Caco-2 (cell line): ENCODE data around the gene R3HCC1L. TPM values are rescaled to one million over a fixed set of nuclear protein-coding genes. Genes with fewer than 3 reads are reported as not detected.

ENCODE experiments used
- BruUV-seq: library from RNA; stranded (reverse); fragments of 400-500 nt; replicated peaks from 2 replicates; lab custom pipeline; 2021; lab: Mats Ljungman, UMichigan
- CTCF ChIA-PET: fragments of 300-600 bp; sonication (Branson Sonifier 250); formaldehyde crosslinking; loops from one replicate; lab custom pipeline; 2022; ENCODE audit warnings: antibody characterized with exemption; lab: Charles Lee
- POLR2A ChIA-PET: fragments of 300-600 bp; sonication (Branson Sonifier 250); formaldehyde crosslinking; loops from one replicate; lab custom pipeline; 2022; ENCODE audit warnings: antibody characterized with exemption; lab: Charles Lee
- DNase-seq, 2 experiments: peaks; one replicate each; pipeline versions ENCODE4 v3.0.0 to v3.0.0-alpha.2; 2020 to 2022
- H3K27me3 ChIP-seq: replicated peaks from 2 replicates; pipeline ENCODE4 v1.6.0; 2011; ENCODE audit warnings: low read length; ENCODE audit not compliant: control insufficient read depth, insufficient read depth
- H3K36me3 ChIP-seq: 2 replicates; pipeline ENCODE4 v1.5.1; 2011; ENCODE audit warnings: low read length; ENCODE audit not compliant: control insufficient read depth, insufficient read depth
- H3K4me1 ChIP-seq: fragments of 250-450 bp; sonication (Bioruptor Pico); 2 replicates; pipeline ENCODE4 v1.5.1; 2020; ENCODE audit warnings: mild to moderate bottlenecking
- H3K4me3 ChIP-seq: 2 replicates; pipeline ENCODE4 v1.5.1; 2011; ENCODE audit warnings: low read depth, mild to moderate bottlenecking, control low read depth, low read length
- H3K9me3 ChIP-seq: fragments of 250-450 bp; sonication (Bioruptor Pico); 2 replicates; pipeline ENCODE4 v1.5.1; 2020; ENCODE audit warnings: mild to moderate bottlenecking, moderate library complexity
- H3K27ac Mint-ChIP-seq: one replicate; pipeline ENCODE4 v1.8.0; 2022; ENCODE audit warnings: mixed read lengths; ENCODE audit not compliant: unreplicated experiment
- H3K27me3 Mint-ChIP-seq: one replicate; pipeline ENCODE4 v1.8.0; 2022; ENCODE audit warnings: mixed read lengths; ENCODE audit not compliant: insufficient read depth, unreplicated experiment
- H3K36me3 Mint-ChIP-seq: one replicate; pipeline ENCODE4 v1.8.0; 2022; ENCODE audit warnings: mild to moderate bottlenecking, mixed read lengths; ENCODE audit not compliant: insufficient read depth, unreplicated experiment
- H3K4me1 Mint-ChIP-seq: one replicate; pipeline ENCODE4 v1.8.0; 2022; ENCODE audit warnings: low read depth, mixed read lengths; ENCODE audit not compliant: unreplicated experiment
- H3K4me3 Mint-ChIP-seq: one replicate; pipeline ENCODE4 v1.8.0; 2022; ENCODE audit warnings: mild to moderate bottlenecking, moderate library complexity, mixed read lengths; ENCODE audit not compliant: unreplicated experiment
- H3K9me3 Mint-ChIP-seq: one replicate; pipeline ENCODE4 v1.8.0; 2022; ENCODE audit warnings: mixed read lengths; ENCODE audit not compliant: unreplicated experiment
- intact Hi-C: fragments of 100-400 bp; cut with micrococcal nuclease; formaldehyde crosslinking; loops from one replicate; pipeline ENCODE4 v1.10.0; 2022; ENCODE audit not compliant: unreplicated experiment
- total RNA-seq: library from RNA; stranded (reverse); gene quantifications from 2 replicates; pipeline ENCODE4 v1.2.3, GENCODE V29; 2022
- TF ChIP-seq, protein P1 (sequence below), 2 experiments: fragments of 200-600 bp in 1 of 2; IDR thresholded peaks; 1 replicate in 1 of 2; 2 replicates in 1 of 2; pipeline versions ENCODE4 v1.5.1 to v1.8.0; 2011 to 2022; ENCODE audit warnings: antibody characterized with exemption in 1 of 2, control low read depth in 1 of 2, inconsistent platforms in 1 of 2, low read depth in 1 of 2, low read length in 1 of 2, mild to moderate bottlenecking in 1 of 2, moderate library complexity in 1 of 2; ENCODE audit not compliant: insufficient read depth in 1 of 2, severe bottlenecking in 1 of 2, unreplicated experiment in 1 of 2

R3HCC1L gene
- total RNA-seq, 1 experiment from 2014 or later = 16.5 TPM

- no peak overlapping the region for H3K4me3 Mint-ChIP-seq
- H3K4me3 ChIP-seq = no peak overlapping the region
- no peaks in the 10 kb centered on the region for H3K9me3 Mint-ChIP-seq
- ChIA-PET CTCF (no interaction called here), POLR2A (no interaction called here)
- no peaks in the 10 kb centered on the region for H3K4me1 Mint-ChIP-seq
- peaks cover 23% of the 10 kb centered on the region for H3K36me3 Mint-ChIP-seq
- H3K27me3 ChIP-seq = no peaks in the 10 kb centered on the region
- H3K27me3 Mint-ChIP-seq = no peaks in the 10 kb centered on the region
- no TSS peak for BruUV-seq
- no peaks in the 10 kb centered on the region for H3K36me3 ChIP-seq
- no peak for DNase-seq
- H3K9me3 ChIP-seq = no peaks in the 10 kb centered on the region
- H3K27ac Mint-ChIP-seq = no peak overlapping the region
- no peaks in the 10 kb centered on the region for H3K4me1 ChIP-seq
- intact Hi-C loops = no loop called here
- TF ChIP-seq, protein P1, sequence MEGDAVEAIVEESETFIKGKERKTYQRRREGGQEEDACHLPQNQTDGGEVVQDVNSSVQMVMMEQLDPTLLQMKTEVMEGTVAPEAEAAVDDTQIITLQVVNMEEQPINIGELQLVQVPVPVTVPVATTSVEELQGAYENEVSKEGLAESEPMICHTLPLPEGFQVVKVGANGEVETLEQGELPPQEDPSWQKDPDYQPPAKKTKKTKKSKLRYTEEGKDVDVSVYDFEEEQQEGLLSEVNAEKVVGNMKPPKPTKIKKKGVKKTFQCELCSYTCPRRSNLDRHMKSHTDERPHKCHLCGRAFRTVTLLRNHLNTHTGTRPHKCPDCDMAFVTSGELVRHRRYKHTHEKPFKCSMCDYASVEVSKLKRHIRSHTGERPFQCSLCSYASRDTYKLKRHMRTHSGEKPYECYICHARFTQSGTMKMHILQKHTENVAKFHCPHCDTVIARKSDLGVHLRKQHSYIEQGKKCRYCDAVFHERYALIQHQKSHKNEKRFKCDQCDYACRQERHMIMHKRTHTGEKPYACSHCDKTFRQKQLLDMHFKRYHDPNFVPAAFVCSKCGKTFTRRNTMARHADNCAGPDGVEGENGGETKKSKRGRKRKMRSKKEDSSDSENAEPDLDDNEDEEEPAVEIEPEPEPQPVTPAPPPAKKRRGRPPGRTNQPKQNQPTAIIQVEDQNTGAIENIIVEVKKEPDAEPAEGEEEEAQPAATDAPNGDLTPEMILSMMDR (IDR thresholded peaks at IDR 0.05; ENCODE audit: insufficient read depth in 1 of 2, low read depth in 1 of 2, low read length in 1 of 2, severe bottlenecking in 1 of 2, unreplicated experiment in 1 of 2) = no peak
These were observed 75.0 kb downstream of the R3HCC1L start for GRCh38 chr10:98209441-98209840.

- no peaks in the 10 kb centered on the region for H3K4me1 Mint-ChIP-seq
- intact Hi-C loops = no loop called here
- Histone ChIP-seq H3K27me3 (no peaks in the 10 kb centered on the region), H3K9me3 (no peaks in the 10 kb centered on the region), H3K4me1 (no peaks in the 10 kb centered on the region), H3K36me3 (no peaks in the 10 kb centered on the region), H3K4me3 (no peak overlapping the region)
- H3K4me3 Mint-ChIP-seq = no peak overlapping the region
- H3K27ac Mint-ChIP-seq = no peak overlapping the region
- peaks cover 29% of the 10 kb centered on the region for H3K36me3 Mint-ChIP-seq
- TF ChIP-seq, protein P1 (IDR thresholded peaks at IDR 0.05; ENCODE audit: insufficient read depth in 1 of 2, low read depth in 1 of 2, low read length in 1 of 2, severe bottlenecking in 1 of 2, unreplicated experiment in 1 of 2) = no peak
- ChIA-PET CTCF (no interaction called here), POLR2A (no interaction called here)
- H3K27me3 Mint-ChIP-seq = no peaks in the 10 kb centered on the region
- BruUV-seq = no TSS peak
- H3K9me3 Mint-ChIP-seq = no peaks in the 10 kb centered on the region
- no peak for DNase-seq
These were observed 77.7 kb downstream of the R3HCC1L start for GRCh38 chr10:98212196-98212595.

- ChIA-PET POLR2A (no interaction called here), CTCF (no interaction called here)
- no peaks in the 10 kb centered on the region for H3K27me3 ChIP-seq
- no peak overlapping the region for H3K27ac Mint-ChIP-seq
- H3K4me1 Mint-ChIP-seq = no peaks in the 10 kb centered on the region
- H3K36me3 Mint-ChIP-seq = peaks cover 17% of the 10 kb centered on the region
- intact Hi-C loops = no loop called here
- no peak overlapping the region for H3K4me3 ChIP-seq
- no peak overlapping the region for H3K4me3 Mint-ChIP-seq
- H3K27me3 Mint-ChIP-seq = no peaks in the 10 kb centered on the region
- H3K9me3 ChIP-seq = no peaks in the 10 kb centered on the region
- no TSS peak for BruUV-seq
- DNase-seq = no peak
- TF ChIP-seq, protein P1 (IDR thresholded peaks at IDR 0.05; ENCODE audit: insufficient read depth in 1 of 2, low read depth in 1 of 2, low read length in 1 of 2, severe bottlenecking in 1 of 2, unreplicated experiment in 1 of 2) = no peak
- H3K4me1 ChIP-seq = no peaks in the 10 kb centered on the region
- peaks cover 13% of the 10 kb centered on the region for H3K9me3 Mint-ChIP-seq
- H3K36me3 ChIP-seq = no peaks in the 10 kb centered on the region
These were observed 79.3 kb downstream of the R3HCC1L start for GRCh38 chr10:98213740-98214139.
